Osteocyte (in vitro differentiated cells): ENCODE data around the gene ADGRG6. TPM values are rescaled to one million over a fixed set of nuclear protein-coding genes. Genes with fewer than 3 reads are reported as not detected.

ENCODE experiments used
- DNase-seq: peaks from one replicate; pipeline ENCODE4 v3.0.0; 2021; ENCODE audit warnings: mixed read lengths; ENCODE audit not compliant: unreplicated experiment; ENCODE audit errors: extremely low spot score
- H3K27ac Mint-ChIP-seq: one replicate; pipeline ENCODE4 v1.8.0; 2021; ENCODE audit warnings: mild to moderate bottlenecking, mixed read lengths; ENCODE audit not compliant: unreplicated experiment
- H3K27me3 Mint-ChIP-seq: one replicate; pipeline ENCODE4 v1.8.0; 2021; ENCODE audit warnings: mixed read lengths; ENCODE audit not compliant: unreplicated experiment
- H3K36me3 Mint-ChIP-seq: one replicate; pipeline ENCODE4 v1.8.0; 2021; ENCODE audit warnings: mixed read lengths; ENCODE audit not compliant: unreplicated experiment
- H3K4me1 Mint-ChIP-seq: one replicate; pipeline ENCODE4 v1.8.0; 2021; ENCODE audit warnings: mixed read lengths; ENCODE audit not compliant: unreplicated experiment
- H3K4me3 Mint-ChIP-seq: one replicate; pipeline ENCODE4 v1.8.0; 2021; ENCODE audit warnings: mild to moderate bottlenecking, moderate library complexity, mixed read lengths; ENCODE audit not compliant: unreplicated experiment
- H3K9me3 Mint-ChIP-seq: one replicate; pipeline ENCODE4 v1.8.0; 2021; ENCODE audit warnings: mixed read lengths; ENCODE audit not compliant: unreplicated experiment
- CTCF ChIP-seq: fragments of 200-600 bp; sonication (generic); IDR thresholded peaks from 2 replicates; pipeline ENCODE4 v1.5.0; 2021; ENCODE audit warnings: antibody characterized with exemption, mild to moderate bottlenecking, moderate library complexity
- total RNA-seq: library from RNA; stranded (reverse); gene quantifications from 2 replicates; pipeline ENCODE4 v1.2.1, GENCODE V29; 2021

The ADGRG6 gene
- total RNA-seq, 1 donor from 2014 or later, result 0.51 TPM

GRCh38 chr6:142331075-142331551, 29.3 kb downstream of the ADGRG6 start:
- Mint-ChIP-seq H3K4me1 (no peaks in the 10 kb centered on the region), H3K4me3 (no peak overlapping the region), H3K9me3 (no peaks in the 10 kb centered on the region), H3K27me3 (peaks cover 3% of the 10 kb centered on the region), H3K36me3 (no peaks in the 10 kb centered on the region), H3K27ac (no peak overlapping the region)
- TF ChIP-seq CTCF, result no peak
- no peak for DNase-seq

- DNase-seq, result no peak
- peaks cover 3% of the 10 kb centered on the region for H3K27me3 Mint-ChIP-seq
- H3K9me3 Mint-ChIP-seq, result no peaks in the 10 kb centered on the region
- no peaks in the 10 kb centered on the region for H3K36me3 Mint-ChIP-seq
- no peak for TF ChIP-seq CTCF
- H3K27ac Mint-ChIP-seq, result no peak overlapping the region
- no peaks in the 10 kb centered on the region for H3K4me1 Mint-ChIP-seq
- H3K4me3 Mint-ChIP-seq, result no peak overlapping the region
These were observed 29.8 kb downstream of the ADGRG6 start for GRCh38 chr6:142331601-142332000.

GRCh38 chr6:142332393-142333098, 30.7 kb downstream of the ADGRG6 start:
- Mint-ChIP-seq H3K36me3 (no peaks in the 10 kb centered on the region), H3K9me3 (no peaks in the 10 kb centered on the region), H3K27ac (no peak overlapping the region), H3K4me3 (no peak overlapping the region), H3K27me3 (peaks cover 3% of the 10 kb centered on the region), H3K4me1 (no peaks in the 10 kb centered on the region)
- TF ChIP-seq CTCF, result no peak
- no peak for DNase-seq

DNA sequence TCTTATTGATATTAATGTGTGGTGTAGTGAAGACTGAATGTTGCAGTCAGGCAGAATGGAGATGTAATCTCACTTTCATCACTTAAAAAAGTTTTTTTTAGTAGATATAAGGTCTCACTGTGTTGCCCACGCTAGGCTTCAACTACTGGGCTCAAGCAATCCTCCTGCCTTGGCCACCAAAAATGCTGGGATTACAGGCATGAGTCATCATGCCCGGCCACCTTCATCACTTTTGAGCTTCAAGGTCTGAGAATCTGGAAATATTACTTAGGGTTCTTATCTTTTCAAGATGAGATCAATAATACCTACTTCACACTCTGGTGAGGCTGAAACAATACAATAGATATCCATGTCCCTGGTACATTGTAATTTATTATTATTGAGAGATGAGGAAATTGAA, 31.6 kb downstream of the ADGRG6 start:
- H3K27ac Mint-ChIP-seq, result no peak overlapping the region
- TF ChIP-seq CTCF, result no peak
- no peak for DNase-seq
- no peaks in the 10 kb centered on the region for H3K9me3 Mint-ChIP-seq
- no peak overlapping the region for H3K4me3 Mint-ChIP-seq
- peaks cover 3% of the 10 kb centered on the region for H3K27me3 Mint-ChIP-seq
- no peaks in the 10 kb centered on the region for H3K36me3 Mint-ChIP-seq
- H3K4me1 Mint-ChIP-seq, result no peaks in the 10 kb centered on the region

DNA sequence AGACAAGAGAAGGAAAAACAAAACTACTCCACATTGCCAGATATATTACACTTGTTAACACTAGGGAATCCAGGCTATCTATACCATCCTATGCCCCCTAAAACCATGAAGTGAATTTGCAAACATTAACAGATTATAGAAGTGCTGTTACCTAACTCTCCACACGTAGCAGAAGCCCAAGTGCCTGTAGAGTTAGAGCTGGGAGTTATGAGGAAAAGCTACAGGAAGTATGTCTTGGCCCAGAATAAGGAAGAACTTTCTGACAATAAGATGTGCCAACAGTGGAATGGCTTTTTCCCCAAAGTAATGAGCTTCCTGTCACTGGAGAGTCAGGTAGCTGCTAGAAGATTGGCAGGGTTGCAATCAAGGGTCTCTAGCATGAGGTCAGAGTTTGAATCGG, 32.5 kb downstream of the ADGRG6 start:
- no peaks in the 10 kb centered on the region for H3K36me3 Mint-ChIP-seq
- no peak overlapping the region for H3K4me3 Mint-ChIP-seq
- DNase-seq, result no peak
- no peak for TF ChIP-seq CTCF
- H3K4me1 Mint-ChIP-seq, result no peaks in the 10 kb centered on the region
- H3K27me3 Mint-ChIP-seq, result peaks cover 3% of the 10 kb centered on the region
- no peak overlapping the region for H3K27ac Mint-ChIP-seq
- no peaks in the 10 kb centered on the region for H3K9me3 Mint-ChIP-seq
